Measurements from ENCODE around the gene ACOT7. TPM values are rescaled to one million over a fixed set of nuclear protein-coding genes. Genes with fewer than 3 reads are reported as not detected.

ACOT7 gene
- total and polyA plus RNA-seq, 2 of the 13 experiments (the other 11 are each of a cell fraction or from before 2014, with no cell fraction given) = 33.0 to 55.8 TPM

- TF ChIP-seq ZNF782 (CRISPR knock-in tag; IDR thresholded peaks at IDR 0.05; ENCODE audit: borderline replicate concordance) (no peak), ATRX (CRISPR knock-in tag; IDR thresholded peaks at IDR 0.05; ENCODE audit: borderline replicate concordance) (no peak), BATF2 (CRISPR knock-in tag; IDR thresholded peaks at IDR 0.05) (no peak), ZNF780A (CRISPR knock-in tag; IDR thresholded peaks at IDR 0.05) (no peak)
- H3K4me1 ChIP-seq (ENCODE audit: insufficient read depth, low read length) = no peaks in the 10 kb centered on the region
- in situ Hi-C loops (cut with HindIII; ENCODE audit: extremely low pct_ligation_motif_present, low pct_unique_long_range_greater_than_20kb) (no loop called here), intact Hi-C loops (cut with micrococcal nuclease; ENCODE audit: unreplicated experiment) (no loop called here)
- H3K79me2 ChIP-seq (ENCODE audit: insufficient read depth, low read length) = no peaks in the 10 kb centered on the region
- ChIA-PET CTCF (ENCODE audit: low intra/inter-chr PET ratio, low total read pairs) (no interaction called here), POLR2A (no interaction called here)
- no peaks in the 10 kb centered on the region for H3K27me3 ChIP-seq (ENCODE audit: control insufficient read depth in 1 of 2, insufficient read depth in 2 of 2, low read length in 2 of 2)
- H2AFZ ChIP-seq (ENCODE audit: low read length) = no peak overlapping the region
- WGBS (ENCODE audit: low lambda C conversion rate) = 91% methylated on average over 11 of the region's 11 CpGs
- no peaks in the 10 kb centered on the region for H3K9me3 ChIP-seq (ENCODE audit: low read length)
- no peak overlapping the region for H3K27ac ChIP-seq (ENCODE audit: extremely low read length, insufficient read depth, low read length)
- ATAC-seq = no peak
- BruUV-seq (replicated peaks) = no TSS peak
- H3K4me2 ChIP-seq (ENCODE audit: low read depth, low read length) = no peak overlapping the region
- peaks cover 12 to 35% of the 10 kb centered on the region in 2 experiments; a peak in 3 of 5 replicates for H3K36me3 ChIP-seq (replicated peaks in 1 of 2; ENCODE audit: control insufficient read depth in 1 of 2, insufficient read depth in 2 of 2, low read length in 2 of 2)
- DNase-seq (ENCODE audit: low spot score) = no peak
- no peak overlapping the region for H3K9ac ChIP-seq (ENCODE audit: insufficient read depth, low read depth, low read length)
- no peak for FAIRE-seq
- no peak overlapping the region for H3K4me3 ChIP-seq (replicated peaks in 1 of 3; ENCODE audit: insufficient read depth in 1 of 3, low read depth in 2 of 3, low read length in 3 of 3)
- H4K20me1 ChIP-seq (ENCODE audit: insufficient read depth, low read length) = no peaks in the 10 kb centered on the region
Measured at GRCh38 chr1:6317098-6317760, 76.3 kb downstream of the ACOT7 start.

GRCh38 chr1:6316240-6317097 lies 77.1 kb downstream of the ACOT7 start:
- ChIA-PET CTCF (ENCODE audit: low intra/inter-chr PET ratio, low total read pairs) (no interaction called here), POLR2A (no interaction called here)
- in situ Hi-C loops (cut with HindIII; ENCODE audit: extremely low pct_ligation_motif_present, low pct_unique_long_range_greater_than_20kb) = no loop called here

More at GRCh38 chr1:6316240-6317097, 77.1 kb downstream of the ACOT7 start:
- no peak overlapping the region for H2AFZ ChIP-seq (ENCODE audit: low read length)
- H4K20me1 ChIP-seq (ENCODE audit: insufficient read depth, low read length) = no peaks in the 10 kb centered on the region
- no peaks in the 10 kb centered on the region for H3K4me1 ChIP-seq (ENCODE audit: insufficient read depth, low read length)
- WGBS (ENCODE audit: low lambda C conversion rate) = 96% methylated on average over 14 of the region's 14 CpGs
- peaks cover 11 to 39% of the 10 kb centered on the region in 2 experiments; a peak in 3 of 5 replicates for H3K36me3 ChIP-seq (replicated peaks in 1 of 2; ENCODE audit: control insufficient read depth in 1 of 2, insufficient read depth in 2 of 2, low read length in 2 of 2)
- ATAC-seq (no peak), FAIRE-seq (no peak), DNase-seq (ENCODE audit: low spot score) (no peak)
- no peak overlapping the region for H3K4me3 ChIP-seq (replicated peaks in 1 of 3; ENCODE audit: insufficient read depth in 1 of 3, low read depth in 2 of 3, low read length in 3 of 3)
- no TSS peak for BruUV-seq (replicated peaks)
- TF ChIP-seq ZNF816 (CRISPR knock-in tag; IDR thresholded peaks at IDR 0.05; ENCODE audit: borderline replicate concordance) (no peak), GABPB1 (CRISPR knock-in tag; IDR thresholded peaks at IDR 0.05) (no peak), SP140L (CRISPR knock-in tag; IDR thresholded peaks at IDR 0.05; ENCODE audit: borderline replicate concordance) (no peak), ARNTL (CRISPR knock-in tag; IDR thresholded peaks at IDR 0.05) (no peak), ZNF331 (CRISPR knock-in tag; IDR thresholded peaks at IDR 0.05) (no peak), ZNF143 (CRISPR knock-in tag; IDR thresholded peaks at IDR 0.05) (no peak), GZF1 (CRISPR knock-in tag; IDR thresholded peaks at IDR 0.05) (no peak), MIER3 (CRISPR knock-in tag; IDR thresholded peaks at IDR 0.05; ENCODE audit: borderline replicate concordance) (no peak), KDM5B (CRISPR knock-in tag; IDR thresholded peaks at IDR 0.05; ENCODE audit: borderline replicate concordance) (no peak), MIXL1 (CRISPR knock-in tag; IDR thresholded peaks at IDR 0.05) (no peak), HCFC1 (IDR thresholded peaks at IDR 0.05; ENCODE audit: low read depth, low read length) (no peak), ARNT (IDR thresholded peaks at IDR 0.05) (no peak), ZSCAN29 (CRISPR knock-in tag; conservative IDR thresholded peaks at IDR 0.05) (no peak)
- H3K27me3 ChIP-seq (ENCODE audit: control insufficient read depth in 1 of 2, insufficient read depth in 2 of 2, low read length in 2 of 2) = no peaks in the 10 kb centered on the region
- intact Hi-C loops (cut with micrococcal nuclease; ENCODE audit: unreplicated experiment) = no loop called here
- H3K79me2 ChIP-seq (ENCODE audit: insufficient read depth, low read length) = no peaks in the 10 kb centered on the region
- no peak overlapping the region for H3K27ac ChIP-seq (ENCODE audit: extremely low read length, insufficient read depth, low read length)
- H3K9me3 ChIP-seq (ENCODE audit: low read length) = no peaks in the 10 kb centered on the region
- H3K4me2 ChIP-seq (ENCODE audit: low read depth, low read length) = no peak overlapping the region
- H3K9ac ChIP-seq (ENCODE audit: insufficient read depth, low read depth, low read length) = no peak overlapping the region

Measured in HepG2 (cell line).